Measurements from ENCODE around the gene ATF6.

ATF6 gene

DNA sequence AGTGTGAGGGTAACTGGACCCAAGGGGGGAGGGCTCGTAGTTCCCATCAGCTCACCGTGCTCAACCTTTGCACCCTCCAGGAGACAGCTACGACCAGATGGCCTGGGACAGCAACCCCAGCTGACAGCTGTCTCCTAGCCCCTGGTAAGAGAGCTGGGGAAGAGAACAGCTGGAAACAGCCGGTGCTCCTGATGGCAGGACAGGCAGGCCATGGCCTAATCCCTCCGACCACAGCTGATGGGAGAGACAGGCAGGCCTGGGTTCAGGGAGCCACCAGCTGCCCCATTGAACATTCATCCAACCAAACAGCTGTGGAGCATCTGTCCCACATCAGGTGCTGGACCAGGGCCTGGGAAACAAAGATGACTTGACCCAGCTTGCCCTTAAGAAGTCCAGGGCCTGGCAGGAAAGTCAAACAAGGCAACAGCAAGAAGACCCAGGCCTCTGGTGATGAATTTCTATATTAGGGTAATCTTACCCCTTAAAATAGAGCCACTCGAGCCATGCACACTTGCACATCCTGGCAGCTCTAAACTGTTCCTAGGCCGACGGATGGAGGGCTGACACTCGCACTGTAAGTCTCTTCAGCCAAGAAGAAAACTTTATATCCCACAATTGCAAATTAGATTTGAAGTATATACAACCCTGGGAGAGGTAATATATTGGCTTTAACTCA lies 245.4 kb downstream of the ATF6 start:
- CTCF ChIA-PET: interaction anchor here (0.6 to 0.7 kb wide), 2 partner anchors 112 to 265 kb away, joined by 3 to 4 read pairs; no protein-coding TSS in a partner anchor
- TF ChIP-seq, protein P1, sequence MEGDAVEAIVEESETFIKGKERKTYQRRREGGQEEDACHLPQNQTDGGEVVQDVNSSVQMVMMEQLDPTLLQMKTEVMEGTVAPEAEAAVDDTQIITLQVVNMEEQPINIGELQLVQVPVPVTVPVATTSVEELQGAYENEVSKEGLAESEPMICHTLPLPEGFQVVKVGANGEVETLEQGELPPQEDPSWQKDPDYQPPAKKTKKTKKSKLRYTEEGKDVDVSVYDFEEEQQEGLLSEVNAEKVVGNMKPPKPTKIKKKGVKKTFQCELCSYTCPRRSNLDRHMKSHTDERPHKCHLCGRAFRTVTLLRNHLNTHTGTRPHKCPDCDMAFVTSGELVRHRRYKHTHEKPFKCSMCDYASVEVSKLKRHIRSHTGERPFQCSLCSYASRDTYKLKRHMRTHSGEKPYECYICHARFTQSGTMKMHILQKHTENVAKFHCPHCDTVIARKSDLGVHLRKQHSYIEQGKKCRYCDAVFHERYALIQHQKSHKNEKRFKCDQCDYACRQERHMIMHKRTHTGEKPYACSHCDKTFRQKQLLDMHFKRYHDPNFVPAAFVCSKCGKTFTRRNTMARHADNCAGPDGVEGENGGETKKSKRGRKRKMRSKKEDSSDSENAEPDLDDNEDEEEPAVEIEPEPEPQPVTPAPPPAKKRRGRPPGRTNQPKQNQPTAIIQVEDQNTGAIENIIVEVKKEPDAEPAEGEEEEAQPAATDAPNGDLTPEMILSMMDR (conservative IDR thresholded peaks at IDR 0.05; ENCODE audit: low read depth): no peak
- DNase-seq (ENCODE audit: low spot score): no peak
- POLR2A ChIA-PET (ENCODE audit: low non-redundant PET): no interaction called here
- no peak overlapping the region for H3K27ac ChIP-seq

DNA sequence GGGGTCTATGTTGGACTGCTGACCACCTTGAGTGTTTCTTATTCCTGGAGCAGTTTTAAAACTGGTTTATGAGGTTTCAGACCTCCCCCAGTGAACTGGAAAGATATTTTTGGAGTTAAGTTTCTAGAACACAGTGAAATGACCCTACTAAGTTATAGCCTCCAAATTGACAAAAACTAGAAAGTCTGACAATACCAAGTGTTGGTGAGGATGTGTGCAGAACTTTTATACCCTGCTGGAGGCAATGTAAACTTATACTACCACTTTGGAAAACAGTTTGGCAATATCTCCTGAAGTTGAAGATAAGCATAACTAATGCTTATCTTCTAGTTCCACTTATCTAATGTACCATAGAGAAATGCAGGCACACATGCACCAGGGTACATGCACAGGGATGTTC lies 247.2 kb downstream of the ATF6 start:
- DNase-seq (ENCODE audit: low spot score): no peak
- CTCF ChIA-PET: interaction anchor here (0.6 kb wide), 1 partner anchor 133 kb away, joined by 3 read pairs; no protein-coding TSS in a partner anchor
- POLR2A ChIA-PET (ENCODE audit: low non-redundant PET): no interaction called here
- no peak overlapping the region for H3K27ac ChIP-seq
- TF ChIP-seq, protein P1 (conservative IDR thresholded peaks at IDR 0.05; ENCODE audit: low read depth): no peak
